GM12878 (cell line): ENCODE data around the gene KIF2C. TPM values are rescaled to one million over a fixed set of nuclear protein-coding genes. Genes with fewer than 3 reads are reported as not detected.

Experiments used
- ATF2 ChIP-seq: IDR thresholded peaks from 2 replicates; pipeline ENCODE4 v1.6.1; 2012; ENCODE audit warnings: low read length, inconsistent platforms
- BCL11A ChIP-seq: IDR thresholded peaks from 2 replicates; pipeline ENCODE4 v1.6.1; 2011; ENCODE audit warnings: low read depth, low read length
- BHLHE40 ChIP-seq, 2 experiments: fragments of 450-650 bp in 1 of 2; IDR thresholded peaks; 2 replicates each; pipeline ENCODE4 v1.6.1; 2011 to 2017; ENCODE audit warnings: low read depth in 2 of 2, borderline replicate concordance in 1 of 2, improper control_type of control experiment in 1 of 2, low read length in 1 of 2, mild to moderate bottlenecking in 1 of 2
- CHD4 ChIP-seq: fragments of 200-600 bp; sonication (generic); IDR thresholded peaks from 2 replicates; pipeline ENCODE4 v1.6.1; 2016; ENCODE audit warnings: mild to moderate bottlenecking
- CREM ChIP-seq: IDR thresholded peaks from 2 replicates; pipeline ENCODE4 v1.6.1; 2014; ENCODE audit warnings: antibody characterized with exemption, low read depth
- CTCF ChIP-seq, 3 experiments: IDR thresholded peaks in 2 of 3; conservative IDR thresholded peaks in 1 of 3; 2 replicates each; pipeline ENCODE4 v1.5.1; 2011; ENCODE audit warnings: low read depth in 3 of 3, low read length in 3 of 3, mild to moderate bottlenecking in 3 of 3, control low read depth in 2 of 3, moderate library complexity in 2 of 3, inconsistent platforms in 1 of 3, mixed read lengths in 1 of 3; ENCODE audit not compliant: control insufficient read depth in 2 of 3, insufficient read depth in 1 of 3; ENCODE audit errors: extremely low read depth in 1 of 3
- EZH2 ChIP-seq: IDR thresholded peaks from 2 replicates; pipeline ENCODE4 v1.6.1; 2012; ENCODE audit warnings: low read depth, mild to moderate bottlenecking, control low read depth, inconsistent platforms, low read length, borderline replicate concordance; ENCODE audit not compliant: control insufficient read depth
- HSF1 ChIP-seq: fragments of 150-350 bp; IDR thresholded peaks from 2 replicates; pipeline ENCODE4 v1.6.1; 2014; ENCODE audit warnings: mild to moderate bottlenecking, low read depth, low read length
- JUND ChIP-seq: IDR thresholded peaks from 2 replicates; pipeline ENCODE4 v1.6.1; 2012; ENCODE audit warnings: low read depth, mild to moderate bottlenecking, low read length, improper control_type of control experiment, moderate library complexity
- MYC ChIP-seq: IDR thresholded peaks from 2 replicates; pipeline ENCODE4 v1.6.1; 2011; ENCODE audit warnings: mild to moderate bottlenecking, low read length, moderate library complexity, inconsistent platforms; ENCODE audit not compliant: insufficient read depth, insufficient replicate concordance, insufficient read length, severe bottlenecking
- NFXL1 ChIP-seq: fragments of 450-650 bp; IDR thresholded peaks from 2 replicates; pipeline ENCODE4 v1.6.1; 2017; ENCODE audit warnings: antibody characterized with exemption, mild to moderate bottlenecking, borderline replicate concordance
- NFYB ChIP-seq: IDR thresholded peaks from 2 replicates; pipeline ENCODE4 v1.6.1; 2011; ENCODE audit warnings: low read depth, mild to moderate bottlenecking, low read length, improper control_type of control experiment, moderate library complexity; ENCODE audit not compliant: insufficient read depth
- PAX8 ChIP-seq: fragments of 450-650 bp; IDR thresholded peaks from 2 replicates; pipeline ENCODE4 v1.6.1; 2017; ENCODE audit warnings: mild to moderate bottlenecking, moderate library complexity
- POU2F2 ChIP-seq: IDR thresholded peaks from 3 replicates; pipeline ENCODE4 v1.6.1; 2011; ENCODE audit warnings: low read depth, mild to moderate bottlenecking, low read length, borderline replicate concordance
- RAD51 ChIP-seq: fragments of 450-650 bp; IDR thresholded peaks from 2 replicates; pipeline ENCODE4 v1.6.1; 2016; ENCODE audit warnings: moderate library complexity, mild to moderate bottlenecking, inconsistent platforms
- SREBF1 ChIP-seq: IDR thresholded peaks from 2 replicates; pipeline ENCODE4 v1.6.1; 2012; ENCODE audit warnings: mild to moderate bottlenecking, low read length
- SREBF2 ChIP-seq: IDR thresholded peaks from 2 replicates; pipeline ENCODE4 v1.6.1; 2012; ENCODE audit warnings: mild to moderate bottlenecking, low read length
- STAT1 ChIP-seq: fragments of 450-650 bp; conservative IDR thresholded peaks from 2 replicates; pipeline ENCODE4 v1.6.1; 2014; ENCODE audit warnings: antibody characterized with exemption, mild to moderate bottlenecking
- SUZ12 ChIP-seq: fragments of 200-600 bp; sonication (generic); IDR thresholded peaks from one replicate; pipeline ENCODE4 v1.6.1; 2018; ENCODE audit warnings: antibody characterized with exemption, mild to moderate bottlenecking; ENCODE audit not compliant: unreplicated experiment
- USF2 ChIP-seq: IDR thresholded peaks from 2 replicates; pipeline ENCODE4 v1.6.1; 2011; ENCODE audit warnings: low read depth, low read length, improper control_type of control experiment, borderline replicate concordance
- ZNF217 ChIP-seq: fragments of 450-650 bp; IDR thresholded peaks from 2 replicates; pipeline ENCODE4 v1.6.1; 2017; ENCODE audit warnings: antibody characterized with exemption, mild to moderate bottlenecking
- ZNF24 ChIP-seq: fragments of 450-650 bp; IDR thresholded peaks from 2 replicates; pipeline ENCODE4 v1.6.1; 2017; ENCODE audit warnings: antibody characterized with exemption, mild to moderate bottlenecking
- ZNF274 ChIP-seq: IDR thresholded peaks from one replicate; pipeline ENCODE4 v1.8.0; 2011; ENCODE audit not compliant: insufficient read length, insufficient read depth
- ZNF622 ChIP-seq: fragments of 450-650 bp; IDR thresholded peaks from 2 replicates; pipeline ENCODE4 v1.6.1; 2017; ENCODE audit warnings: mild to moderate bottlenecking, inconsistent platforms
- ZZZ3 ChIP-seq: IDR thresholded peaks from 2 replicates; pipeline ENCODE4 v1.6.1; 2011; ENCODE audit warnings: low read depth; ENCODE audit not compliant: control insufficient read depth, insufficient read length
- polyA plus RNA-seq, 11 experiments: library from polyadenylated mRNA; depleted of rRNA in 4 of 11; unstranded in 6 of 11; stranded (reverse) in 5 of 11; fragments of >200 nt; fragmentation: Nextera tagmentation in 4 of 11; fragmentation: Illumina TruSeq in 1 of 11; extraction: Ambion mirVana in 4 of 11; extraction: Trizol in 1 of 11; gene quantifications; 1 replicate in 1 of 11; 2 replicates in 10 of 11; pipeline versions ENCODE4 v1.2.1 to v1.2.3, GENCODE V29; 2011 to 2016; ENCODE audit warnings: inconsistent platforms in 2 of 11, missing spikeins in 2 of 11, low read depth in 1 of 11
- total RNA-seq, 4 experiments: library from RNA; depleted of rRNA in 3 of 4; stranded (reverse); fragments of >200 nt in 3 of 4; fragmentation: Illumina TruSeq in 1 of 4; extraction: Trizol in 1 of 4; gene quantifications; 2 replicates each; pipeline versions ENCODE4 v1.2.1 to v1.2.3, GENCODE V29; 2013 to 2021

Gene KIF2C
- total and polyA plus RNA-seq, 10 of the 15 experiments (the other 5 are each of a cell fraction or from before 2014, with no cell fraction given): 42.3 to 104 (median 83.8) TPM

GRCh38 chr1:44807364-44808062 is 67.9 kb downstream of the KIF2C start (continued):
- TF ChIP-seq USF2 (no peak), SREBF1 (no peak), CREM (peak; percentile 67; the same call in 1 of the 2 replicates), CHD4 (no peak), STAT1 (peak; percentile 80; the same call in 1 of the 2 replicates), ZZZ3 (no peak), SREBF2 (peak; percentile 25; the same call in 1 of the 2 replicates), RAD51 (no peak), SUZ12 (no peak), HSF1 (no peak), CTCF (IDR thresholded peaks at IDR 0.05 in 2 of 3, conservative IDR thresholded peaks at IDR 0.05 in 1 of 3; ENCODE audit: control insufficient read depth in 2 of 3, extremely low read depth in 1 of 3, insufficient read depth in 1 of 3, low read depth in 3 of 3, low read length in 3 of 3) (no peak), BCL11A (no peak), ZNF217 (no peak), ZNF24 (no peak), EZH2 (no peak), MYC (no peak), POU2F2 (peak; percentile 10; the same call in 1 of the 3 replicates), ZNF622 (no peak), ZNF274 (no peak), NFXL1 (no peak), BHLHE40 (IDR thresholded peaks at IDR 0.05; ENCODE audit: borderline replicate concordance in 1 of 2, low read depth in 2 of 2, low read length in 1 of 2) (peak; percentile 32 to 46; a peak in 1 of 4 replicates), PAX8 (no peak), ATF2 (no peak), JUND (no peak), NFYB (no peak)
